H9 (cell line): ENCODE data around the gene NCL. TPM values are rescaled to one million over a fixed set of nuclear protein-coding genes. Genes with fewer than 3 reads are reported as not detected.

ENCODE experiments used
- DNase-seq: peaks from one replicate; pipeline ENCODE4 v3.0.0-alpha.2; 2017
- H2AFZ ChIP-seq: one replicate; pipeline ENCODE4 v1.6.1; 2013; ENCODE audit warnings: mild to moderate bottlenecking, low read length, control low read depth, moderate library complexity
- H2AK5ac ChIP-seq: 2 replicates; pipeline ENCODE4 v1.6.1; 2013; ENCODE audit warnings: low read length, control low read depth, mixed read lengths; ENCODE audit not compliant: insufficient read length
- H2BK120ac ChIP-seq: one replicate; pipeline ENCODE4 v1.6.1; 2013; ENCODE audit warnings: low read depth, mild to moderate bottlenecking, low read length, control low read depth, inconsistent platforms; ENCODE audit not compliant: poor library complexity, severe bottlenecking
- H2BK12ac ChIP-seq: 2 replicates; pipeline ENCODE4 v1.6.1; 2013; ENCODE audit warnings: low read length, control low read depth, mixed read lengths, low read depth; ENCODE audit not compliant: insufficient read length
- H2BK15ac ChIP-seq: 2 replicates; pipeline ENCODE4 v1.6.1; 2013; ENCODE audit warnings: low read depth, low read length, control low read depth
- H2BK20ac ChIP-seq: one replicate; pipeline ENCODE4 v1.6.1; 2013; ENCODE audit warnings: low read depth, mild to moderate bottlenecking, low read length, control low read depth, inconsistent platforms; ENCODE audit not compliant: poor library complexity, severe bottlenecking
- H2BK5ac ChIP-seq: 2 replicates; pipeline ENCODE4 v1.6.1; 2013; ENCODE audit warnings: low read length, control low read depth, mixed read lengths; ENCODE audit not compliant: insufficient read length
- H3K14ac ChIP-seq: 2 replicates; pipeline ENCODE4 v1.6.1; 2013; ENCODE audit warnings: low read length, control low read depth; ENCODE audit not compliant: insufficient read depth
- H3K18ac ChIP-seq: 2 replicates; pipeline ENCODE4 v1.6.1; 2013; ENCODE audit warnings: low read depth, mild to moderate bottlenecking, mixed read lengths, low read length, control low read depth; ENCODE audit not compliant: insufficient read length
- H3K23ac ChIP-seq: 2 replicates; pipeline ENCODE4 v1.6.1; 2013; ENCODE audit warnings: low read length, control low read depth, mixed read lengths, low read depth; ENCODE audit not compliant: insufficient read length
- H3K23me2 ChIP-seq: 2 replicates; pipeline ENCODE4 v1.6.1; 2013; ENCODE audit warnings: low read depth, mild to moderate bottlenecking, mixed read lengths, low read length, control low read depth; ENCODE audit not compliant: insufficient read length, poor library complexity, severe bottlenecking
- H3K27ac ChIP-seq: 2 replicates; pipeline ENCODE4 v1.5.1; 2013; ENCODE audit warnings: low read length, control low read depth, mixed read lengths, low read depth; ENCODE audit not compliant: insufficient read length
- H3K27me3 ChIP-seq: 2 replicates; pipeline ENCODE4 v1.6.1; 2013; ENCODE audit warnings: low read length, control low read depth, inconsistent platforms; ENCODE audit not compliant: insufficient read depth
- H3K4ac ChIP-seq: 2 replicates; pipeline ENCODE4 v1.6.1; 2013; ENCODE audit warnings: low read depth, mild to moderate bottlenecking, control low read depth, inconsistent platforms, low read length, moderate library complexity
- H3K4me1 ChIP-seq: 2 replicates; pipeline ENCODE4 v1.6.1; 2013; ENCODE audit warnings: low read length, control low read depth, inconsistent platforms; ENCODE audit not compliant: insufficient read depth
- H3K4me2 ChIP-seq: 2 replicates; pipeline ENCODE4 v1.6.1; 2013; ENCODE audit warnings: low read length, control low read depth, mixed read lengths; ENCODE audit not compliant: insufficient read length, insufficient read depth
- H3K56ac ChIP-seq: 2 replicates; pipeline ENCODE4 v1.6.1; 2013; ENCODE audit warnings: low read depth, mild to moderate bottlenecking, mixed read lengths, low read length, control low read depth; ENCODE audit not compliant: insufficient read length
- H3K79me1 ChIP-seq: 2 replicates; pipeline ENCODE4 v1.6.1; 2013; ENCODE audit warnings: low read depth, mild to moderate bottlenecking, moderate library complexity, low read length, control low read depth, inconsistent platforms; ENCODE audit not compliant: insufficient read depth, poor library complexity, severe bottlenecking
- H3K79me2 ChIP-seq: 2 replicates; pipeline ENCODE4 v1.6.1; 2013; ENCODE audit warnings: low read length, control low read depth, inconsistent platforms; ENCODE audit not compliant: insufficient read depth
- H3K9ac ChIP-seq: 2 replicates; pipeline ENCODE4 v1.6.1; 2013; ENCODE audit warnings: low read length, control low read depth, mixed read lengths; ENCODE audit not compliant: insufficient read length; ENCODE audit errors: extremely low read depth
- H3K9me3 ChIP-seq: one replicate; pipeline ENCODE4 v1.6.1; 2013; ENCODE audit warnings: low read depth, low read length, inconsistent platforms; ENCODE audit not compliant: control insufficient read depth
- H3T11ph ChIP-seq: one replicate; pipeline ENCODE4 v1.6.1; 2013; ENCODE audit warnings: mild to moderate bottlenecking, low read length, control low read depth, inconsistent platforms
- H4K20me1 ChIP-seq: one replicate; pipeline ENCODE4 v1.6.1; 2013; ENCODE audit not compliant: control insufficient read depth, insufficient read length, insufficient read depth
- H4K5ac ChIP-seq: 2 replicates; pipeline ENCODE4 v1.6.1; 2013; ENCODE audit warnings: low read depth, mild to moderate bottlenecking, mixed read lengths, low read length, control low read depth; ENCODE audit not compliant: insufficient read length
- H4K8ac ChIP-seq: replicated peaks from 2 replicates; pipeline ENCODE4 v1.6.1; 2013; ENCODE audit warnings: low read length, control low read depth, mixed read lengths, low read depth; ENCODE audit not compliant: insufficient read length
- H4K91ac ChIP-seq: 2 replicates; pipeline ENCODE4 v1.6.1; 2013; ENCODE audit warnings: low read depth, mild to moderate bottlenecking, moderate library complexity, mixed read lengths, low read length, control low read depth; ENCODE audit not compliant: insufficient read length
- H3K27ac Mint-ChIP-seq, 3 experiments: 2 replicates in 2 of 3; 3 replicates in 1 of 3; pipeline ENCODE4 v1.8.0; 2020 to 2021; ENCODE audit warnings: mixed read lengths in 3 of 3, mild to moderate bottlenecking in 1 of 3, moderate library complexity in 1 of 3
- H3K27me3 Mint-ChIP-seq: 2 replicates; pipeline ENCODE4 v1.8.0; 2021; ENCODE audit warnings: low read depth, mild to moderate bottlenecking, moderate library complexity, mixed read lengths
- H3K36me3 Mint-ChIP-seq, 3 experiments: 2 replicates in 2 of 3; 3 replicates in 1 of 3; pipeline ENCODE4 v1.8.0; 2020 to 2021; ENCODE audit warnings: low read depth in 3 of 3, mixed read lengths in 3 of 3; ENCODE audit not compliant: insufficient read depth in 1 of 3
- H3K4me1 Mint-ChIP-seq, 2 experiments: 2 replicates each; pipeline ENCODE4 v1.8.0; 2020; ENCODE audit warnings: mixed read lengths in 2 of 2
- H3K4me3 Mint-ChIP-seq, 2 experiments: 2 replicates in 1 of 2; 3 replicates in 1 of 2; pipeline ENCODE4 v1.8.0; 2020 to 2021; ENCODE audit warnings: mild to moderate bottlenecking in 2 of 2, mixed read lengths in 2 of 2, moderate library complexity in 1 of 2
- H3K9me3 Mint-ChIP-seq, 2 experiments: 2 replicates in 1 of 2; 3 replicates in 1 of 2; pipeline ENCODE4 v1.8.0; 2020; ENCODE audit warnings: mild to moderate bottlenecking in 2 of 2, mixed read lengths in 2 of 2, moderate library complexity in 1 of 2
- WGBS: extraction: QIAGEN DNeasy Blood & Tissue Kit; methylation state at CpG from one replicate; pipeline ENCODE4 v1.1.7; 2013; ENCODE audit warnings: missing lambda C conversion rate, low lambda C conversion rate, mixed read lengths; ENCODE audit not compliant: insufficient read length; ENCODE audit errors: extremely low coverage; 5-methylcytosine and 5-hydroxymethylcytosine counted together
- total RNA-seq: library from RNA; stranded (reverse); gene quantifications from 2 replicates; pipeline ENCODE4 v1.2.1, GENCODE V29; 2021
- TF ChIP-seq, protein P1 (sequence below): fragments of 200-600 bp; sonication (generic); conservative IDR thresholded peaks from 3 replicates; pipeline ENCODE4 v1.8.0; 2021; ENCODE audit warnings: antibody characterized with exemption, mild to moderate bottlenecking

Gene NCL
- total RNA-seq, 1 experiment from 2014 or later, result 1,269 TPM

DNA sequence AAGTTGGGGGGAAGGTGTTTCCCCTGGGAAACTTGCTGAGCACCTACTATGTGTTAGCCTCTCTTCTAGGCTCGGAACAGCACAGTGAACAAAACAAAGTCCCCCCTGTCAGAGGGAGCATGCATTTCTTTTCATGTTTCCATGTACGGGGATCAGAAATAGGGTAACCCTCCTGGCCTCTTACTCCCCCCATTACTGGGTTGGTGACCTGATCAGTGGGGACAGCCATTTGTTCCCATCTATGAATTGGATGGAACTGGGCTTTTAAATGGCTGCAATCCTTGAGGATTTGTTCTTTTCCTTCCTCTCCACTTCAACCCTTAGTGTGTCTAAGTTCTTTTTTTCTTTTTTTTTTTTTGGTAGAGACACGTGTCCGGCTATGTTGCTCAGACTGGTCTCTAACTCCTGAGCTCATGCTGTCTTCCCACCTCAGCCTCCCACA, 13.7 kb downstream of the NCL start:
- no peak overlapping the region for H2BK120ac ChIP-seq
- Mint-ChIP-seq H3K9me3 (no peaks in the 10 kb centered on the region), H3K27ac (peak overlapping the region in 1 of 3 experiments; percentile 82; a peak in 1 of 7 replicates), H3K36me3 (peaks cover 25 to 51% (median 33%) of the 10 kb centered on the region in 3 experiments), H3K27me3 (no peaks in the 10 kb centered on the region; the same call in 1 of the 2 replicates), H3K4me3 (no peak overlapping the region), H3K4me1 (peaks cover 16 to 22% of the 10 kb centered on the region in 2 experiments)
- H3K4ac ChIP-seq, result no peak overlapping the region
- no peak overlapping the region for H3K4me2 ChIP-seq
- no peak for DNase-seq
- H3K56ac ChIP-seq, result no peak overlapping the region
- H3T11ph ChIP-seq, result no peak overlapping the region
- H4K8ac ChIP-seq, result no peak overlapping the region
- H3K23ac ChIP-seq, result no peak overlapping the region
- no peaks in the 10 kb centered on the region for H3K4me1 ChIP-seq
- H3K14ac ChIP-seq, result no peak overlapping the region
- H4K91ac ChIP-seq, result no peak overlapping the region
- H3K18ac ChIP-seq, result no peak overlapping the region
- no peaks in the 10 kb centered on the region for H3K27me3 ChIP-seq
- H2BK5ac ChIP-seq, result no peak overlapping the region
- no peaks in the 10 kb centered on the region for H4K20me1 ChIP-seq
- no peak overlapping the region for H2AK5ac ChIP-seq
- no peak overlapping the region for H3K9ac ChIP-seq
- no peak overlapping the region for H2AFZ ChIP-seq
- no peak overlapping the region for H2BK12ac ChIP-seq
- no peaks in the 10 kb centered on the region for H3K79me1 ChIP-seq
- no peak overlapping the region for H4K5ac ChIP-seq
- no peaks in the 10 kb centered on the region for H3K23me2 ChIP-seq
- no peak overlapping the region for H2BK15ac ChIP-seq
- H3K27ac ChIP-seq, result no peak overlapping the region
- H2BK20ac ChIP-seq, result no peak overlapping the region
- TF ChIP-seq, protein P1, sequence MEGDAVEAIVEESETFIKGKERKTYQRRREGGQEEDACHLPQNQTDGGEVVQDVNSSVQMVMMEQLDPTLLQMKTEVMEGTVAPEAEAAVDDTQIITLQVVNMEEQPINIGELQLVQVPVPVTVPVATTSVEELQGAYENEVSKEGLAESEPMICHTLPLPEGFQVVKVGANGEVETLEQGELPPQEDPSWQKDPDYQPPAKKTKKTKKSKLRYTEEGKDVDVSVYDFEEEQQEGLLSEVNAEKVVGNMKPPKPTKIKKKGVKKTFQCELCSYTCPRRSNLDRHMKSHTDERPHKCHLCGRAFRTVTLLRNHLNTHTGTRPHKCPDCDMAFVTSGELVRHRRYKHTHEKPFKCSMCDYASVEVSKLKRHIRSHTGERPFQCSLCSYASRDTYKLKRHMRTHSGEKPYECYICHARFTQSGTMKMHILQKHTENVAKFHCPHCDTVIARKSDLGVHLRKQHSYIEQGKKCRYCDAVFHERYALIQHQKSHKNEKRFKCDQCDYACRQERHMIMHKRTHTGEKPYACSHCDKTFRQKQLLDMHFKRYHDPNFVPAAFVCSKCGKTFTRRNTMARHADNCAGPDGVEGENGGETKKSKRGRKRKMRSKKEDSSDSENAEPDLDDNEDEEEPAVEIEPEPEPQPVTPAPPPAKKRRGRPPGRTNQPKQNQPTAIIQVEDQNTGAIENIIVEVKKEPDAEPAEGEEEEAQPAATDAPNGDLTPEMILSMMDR, result no peak
- WGBS, result no CpG with 5 or more reads among the region's 4 CpGs
- H3K79me2 ChIP-seq, result no peaks in the 10 kb centered on the region
- no peaks in the 10 kb centered on the region for H3K9me3 ChIP-seq
